Measurements from ENCODE around the gene PTGFRN.

DNA sequence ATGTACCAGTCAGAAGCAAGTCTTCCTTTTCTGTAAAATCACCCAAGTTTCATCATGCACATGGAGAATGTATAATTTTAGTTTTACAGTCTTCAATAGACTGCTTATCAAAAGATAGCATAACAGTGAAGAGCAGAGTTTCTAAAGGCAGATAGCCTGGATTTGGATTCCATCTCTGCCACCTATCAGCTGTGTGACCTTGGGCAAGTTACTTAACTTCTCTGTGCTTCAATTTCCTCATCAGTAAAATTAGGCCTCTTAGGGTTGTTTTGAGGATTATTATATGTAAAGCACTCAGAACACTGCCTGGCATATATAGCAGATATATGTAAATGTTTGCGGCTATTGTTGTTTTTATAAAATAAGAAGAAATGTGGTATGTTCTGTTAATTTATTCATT lies 38.9 kb downstream of the PTGFRN start:
- TF ChIP-seq CTCF (IDR thresholded peaks at IDR 0.05): no peak
- no peak for TF ChIP-seq POLR2A (IDR thresholded peaks at IDR 0.05)
